Keratinocyte (primary cell): ENCODE results near the gene REX1BD. TPM values are rescaled to one million over a fixed set of nuclear protein-coding genes. Genes with fewer than 3 reads are reported as not detected.

ENCODE experiments used
- DNase-seq: peaks from one replicate; pipeline ENCODE4 v3.0.0-alpha.2; 2011; ENCODE audit warnings: low read depth, missing footprints, low spot score
- FAIRE-seq: peaks from 2 replicates; lab custom pipeline; 2011; peaks lifted over from hg19 to GRCh38; lab: Jason Lieb, UNC
- H2AFZ ChIP-seq: 2 replicates; pipeline ENCODE4 v1.6.0; 2012; ENCODE audit warnings: low read length, control low read depth, inconsistent platforms; ENCODE audit not compliant: control insufficient read depth
- H3K27ac ChIP-seq: 2 replicates; pipeline ENCODE4 v1.5.1; 2011; ENCODE audit warnings: low read length; ENCODE audit not compliant: control insufficient read depth, insufficient read depth
- H3K27me3 ChIP-seq: 3 replicates; pipeline ENCODE4 v1.6.0; 2011; ENCODE audit warnings: low read length; ENCODE audit not compliant: control insufficient read depth, insufficient read depth; ENCODE audit errors: extremely low read depth
- H3K36me3 ChIP-seq, 2 experiments: 2 replicates in 1 of 2; 3 replicates in 1 of 2; pipeline ENCODE4 v1.5.1; 2011; ENCODE audit warnings: low read length in 2 of 2, mild to moderate bottlenecking in 1 of 2; ENCODE audit not compliant: control insufficient read depth in 2 of 2, insufficient read depth in 2 of 2; ENCODE audit errors: extremely low read depth in 1 of 2
- H3K4me1 ChIP-seq: 3 replicates; pipeline ENCODE4 v1.5.1; 2011; ENCODE audit warnings: low read length; ENCODE audit not compliant: control insufficient read depth, insufficient read depth; ENCODE audit errors: extremely low read depth
- H3K4me2 ChIP-seq: 3 replicates; pipeline ENCODE4 v1.6.0; 2011; ENCODE audit warnings: low read depth, low read length; ENCODE audit not compliant: control insufficient read depth, insufficient read depth; ENCODE audit errors: extremely low read depth
- H3K4me3 ChIP-seq, 3 experiments: fragments of 200-600 bp in 1 of 3; sonication (generic) in 1 of 3; 2 replicates in 2 of 3; 3 replicates in 1 of 3; pipeline ENCODE4 v1.5.1; 2011 to 2016; ENCODE audit warnings: low read length in 3 of 3, mild to moderate bottlenecking in 3 of 3, control low read depth in 2 of 3, inconsistent platforms in 1 of 3, low read depth in 1 of 3, mixed read lengths in 1 of 3, mixed run types in 1 of 3, moderate library complexity in 1 of 3; ENCODE audit not compliant: control insufficient read depth in 2 of 3, insufficient read depth in 2 of 3; ENCODE audit errors: extremely low read depth in 1 of 3
- H3K79me2 ChIP-seq: 2 replicates; pipeline ENCODE4 v1.6.0; 2012; ENCODE audit warnings: low read length; ENCODE audit not compliant: control insufficient read depth, insufficient read depth
- H3K9ac ChIP-seq: 3 replicates; pipeline ENCODE4 v1.6.0; 2011; ENCODE audit warnings: low read length; ENCODE audit not compliant: control insufficient read depth, insufficient read depth; ENCODE audit errors: extremely low read depth
- H3K9me1 ChIP-seq: 3 replicates; pipeline ENCODE4 v1.6.0; 2011; ENCODE audit warnings: low read length; ENCODE audit not compliant: control insufficient read depth, insufficient read depth; ENCODE audit errors: extremely low read depth
- H3K9me3 ChIP-seq: 2 replicates; pipeline ENCODE4 v1.5.1; 2012; ENCODE audit warnings: low read depth, low read length; ENCODE audit not compliant: control insufficient read depth
- H4K20me1 ChIP-seq: 3 replicates; pipeline ENCODE4 v1.6.0; 2011; ENCODE audit warnings: low read length; ENCODE audit not compliant: control insufficient read depth, insufficient read depth; ENCODE audit errors: extremely low read depth
- EZH2 ChIP-seq: IDR thresholded peaks from one replicate; pipeline ENCODE4 v1.6.1; 2012; ENCODE audit warnings: inconsistent platforms, mild to moderate bottlenecking, low read length, moderate library complexity
- dilution Hi-C: fragments of 300-500 bp; cut with MboI; formaldehyde crosslinking; loops from one replicate; pipeline ENCODE4 v1.7.0; 2020; ENCODE audit warnings: low sequenced_read_pairs; ENCODE audit not compliant: extremely low pct_ligation_motif_present
- polyA plus RNA-seq, 5 experiments: library from polyadenylated mRNA; depleted of rRNA in 3 of 5; stranded (reverse) in 3 of 5; stranded (forward) in 1 of 5; unstranded in 1 of 5; fragments of >200 nt; gene quantifications; 1 replicate in 1 of 5; 2 replicates in 3 of 5; 3 replicates in 1 of 5; pipeline versions ENCODE4 v1.2.1 to v1.2.3, GENCODE V29; 2011 to 2012; ENCODE audit warnings: missing spikeins in 2 of 5, low read depth in 1 of 5, low replicate concordance in 1 of 5
- TF ChIP-seq, protein P1 (sequence below), 3 experiments: IDR thresholded peaks in 1 of 3; conservative IDR thresholded peaks in 1 of 3; optimal IDR thresholded peaks in 1 of 3; 2 replicates in 2 of 3; 3 replicates in 1 of 3; pipeline versions ENCODE3 to v1.5.1; 2011; ENCODE audit warnings: low read length in 3 of 3, mild to moderate bottlenecking in 3 of 3, moderate library complexity in 2 of 3, control low read depth in 1 of 3, inconsistent platforms in 1 of 3; ENCODE audit not compliant: insufficient read depth in 2 of 3; ENCODE audit errors: extremely low read depth in 1 of 3

Gene REX1BD
- polyA plus RNA-seq, 1 donor (not counting 4 experiments of a cell fraction or from before 2014, with no cell fraction given) = 31.9 TPM

DNA sequence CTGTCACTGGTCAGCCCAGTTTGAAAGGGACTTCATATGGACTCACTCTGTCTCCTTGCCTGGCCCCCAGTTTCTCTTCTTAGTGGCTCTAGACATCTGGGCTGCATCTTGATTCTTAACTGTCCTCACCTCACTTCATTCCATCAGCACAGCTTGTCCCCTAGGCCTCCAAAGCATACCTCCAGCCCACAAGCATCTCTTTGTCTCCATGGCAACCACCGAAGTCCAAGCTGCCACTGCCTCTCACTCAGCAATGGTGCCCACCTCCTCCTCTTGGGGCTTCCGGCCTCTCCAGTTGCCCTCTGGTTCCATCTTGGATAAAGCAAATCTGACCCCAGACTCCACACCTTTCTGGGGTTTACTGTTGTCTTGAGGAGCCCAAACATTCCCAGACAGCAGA lies 38.3 kb downstream of the REX1BD start:
- Histone ChIP-seq H3K27me3 (no peaks in the 10 kb centered on the region), H3K4me3 (no peak overlapping the region), H3K4me2 (no peak overlapping the region), H3K9ac (no peak overlapping the region), H3K27ac (no peak overlapping the region), H3K79me2 (no peaks in the 10 kb centered on the region), H3K4me1 (no peaks in the 10 kb centered on the region), H3K9me3 (no peaks in the 10 kb centered on the region), H4K20me1 (no peaks in the 10 kb centered on the region), H3K9me1 (no peaks in the 10 kb centered on the region), H2AFZ (no peak overlapping the region), H3K36me3 (no peaks in the 10 kb centered on the region)
- no peak for FAIRE-seq
- TF ChIP-seq EZH2 = no peak
- TF ChIP-seq, protein P1, sequence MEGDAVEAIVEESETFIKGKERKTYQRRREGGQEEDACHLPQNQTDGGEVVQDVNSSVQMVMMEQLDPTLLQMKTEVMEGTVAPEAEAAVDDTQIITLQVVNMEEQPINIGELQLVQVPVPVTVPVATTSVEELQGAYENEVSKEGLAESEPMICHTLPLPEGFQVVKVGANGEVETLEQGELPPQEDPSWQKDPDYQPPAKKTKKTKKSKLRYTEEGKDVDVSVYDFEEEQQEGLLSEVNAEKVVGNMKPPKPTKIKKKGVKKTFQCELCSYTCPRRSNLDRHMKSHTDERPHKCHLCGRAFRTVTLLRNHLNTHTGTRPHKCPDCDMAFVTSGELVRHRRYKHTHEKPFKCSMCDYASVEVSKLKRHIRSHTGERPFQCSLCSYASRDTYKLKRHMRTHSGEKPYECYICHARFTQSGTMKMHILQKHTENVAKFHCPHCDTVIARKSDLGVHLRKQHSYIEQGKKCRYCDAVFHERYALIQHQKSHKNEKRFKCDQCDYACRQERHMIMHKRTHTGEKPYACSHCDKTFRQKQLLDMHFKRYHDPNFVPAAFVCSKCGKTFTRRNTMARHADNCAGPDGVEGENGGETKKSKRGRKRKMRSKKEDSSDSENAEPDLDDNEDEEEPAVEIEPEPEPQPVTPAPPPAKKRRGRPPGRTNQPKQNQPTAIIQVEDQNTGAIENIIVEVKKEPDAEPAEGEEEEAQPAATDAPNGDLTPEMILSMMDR (optimal IDR thresholded peaks at IDR 0.05 in 1 of 3, IDR thresholded peaks at IDR 0.05 in 1 of 3, conservative IDR thresholded peaks at IDR 0.05 in 1 of 3; ENCODE audit: extremely low read depth in 1 of 3, insufficient read depth in 2 of 3, low read length in 3 of 3) = no peak
- dilution Hi-C loops = no loop called here
- no peak for DNase-seq

DNA sequence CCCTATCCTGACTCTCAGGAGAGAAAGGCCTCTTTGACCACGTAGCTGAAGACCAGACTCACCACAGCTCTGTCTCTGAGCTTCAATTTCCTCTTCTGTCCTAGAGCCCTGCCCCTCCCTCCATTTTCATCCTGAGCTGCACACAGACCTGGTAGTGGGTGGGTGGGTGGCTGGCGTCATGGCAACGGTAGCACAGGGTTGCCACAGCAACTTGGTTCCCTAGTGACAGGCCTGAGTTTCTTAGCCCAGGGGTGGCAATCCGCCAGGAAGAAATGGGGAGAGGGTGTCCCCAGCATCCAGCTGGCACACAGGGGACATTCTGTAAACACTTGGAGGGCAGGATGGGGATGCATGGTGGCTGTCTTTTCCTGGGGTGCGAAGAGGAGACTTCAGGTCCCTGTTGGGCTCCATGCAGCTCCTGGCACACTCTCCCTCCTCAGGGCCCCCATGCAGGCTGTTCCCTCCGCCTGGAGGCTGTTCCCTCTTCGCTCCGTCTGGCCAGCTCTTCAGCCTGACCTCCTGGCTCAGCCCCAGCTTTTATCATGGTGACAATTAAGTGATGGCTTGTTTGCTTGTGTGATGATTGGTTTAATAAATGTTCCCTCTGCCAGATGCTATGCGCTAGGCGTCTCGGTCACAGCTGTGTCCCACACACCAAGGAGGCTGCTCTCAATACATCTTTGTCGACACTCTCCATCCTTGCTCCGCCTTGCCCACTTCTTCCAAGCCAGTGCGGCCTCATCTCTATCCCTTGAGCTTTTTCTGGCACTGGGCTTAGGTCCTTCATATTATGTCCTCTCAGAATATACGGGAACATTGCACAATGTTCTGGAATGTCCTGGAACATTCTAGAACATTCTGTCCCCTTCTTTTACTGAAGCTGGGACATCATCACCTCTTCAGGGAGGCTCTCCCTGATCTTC lies 40.8 kb downstream of the REX1BD start:
- FAIRE-seq (no peak), DNase-seq (no peak)
- Histone ChIP-seq H3K9me1 (no peaks in the 10 kb centered on the region), H4K20me1 (no peaks in the 10 kb centered on the region), H3K4me2 (no peak overlapping the region), H3K4me1 (no peaks in the 10 kb centered on the region), H3K9ac (no peak overlapping the region), H3K27ac (no peak overlapping the region), H2AFZ (no peak overlapping the region), H3K36me3 (no peaks in the 10 kb centered on the region), H3K4me3 (no peak overlapping the region), H3K9me3 (no peaks in the 10 kb centered on the region), H3K27me3 (no peaks in the 10 kb centered on the region), H3K79me2 (no peaks in the 10 kb centered on the region)
- dilution Hi-C loops = no loop called here
- TF ChIP-seq, protein P1 (optimal IDR thresholded peaks at IDR 0.05 in 1 of 3, IDR thresholded peaks at IDR 0.05 in 1 of 3, conservative IDR thresholded peaks at IDR 0.05 in 1 of 3; ENCODE audit: extremely low read depth in 1 of 3, insufficient read depth in 2 of 3, low read length in 3 of 3) = no peak
- no peak for TF ChIP-seq EZH2
